Loucy (cell line): ENCODE results near the gene ATP5PD.
"Not testable (repeated sequence)": the region's sequence is repeated elsewhere in the genome, so short reads cannot be mapped to it uniquely, and the experiment has no call there.

Experiments used
- H2AFZ ChIP-seq: fragments of 200-600 bp; sonication (generic); 2 replicates; pipeline ENCODE4 v1.6.0; 2016; ENCODE audit warnings: antibody characterized with exemption, mild to moderate bottlenecking, low read length, moderate library complexity
- H3F3A ChIP-seq: fragments of 200-600 bp; 2 replicates; pipeline ENCODE4 v1.6.0; 2016; ENCODE audit warnings: antibody characterized with exemption, low read depth, mild to moderate bottlenecking
- H3K27me3 ChIP-seq: fragments of 200-600 bp; sonication (generic); 2 replicates; pipeline ENCODE4 v1.6.1; 2014; ENCODE audit warnings: low read length, mild to moderate bottlenecking; ENCODE audit not compliant: insufficient read depth, poor library complexity, severe bottlenecking
- H3K36me3 ChIP-seq: fragments of 200-600 bp; sonication (generic); 2 replicates; pipeline ENCODE4 v1.6.1; 2016; ENCODE audit warnings: low read length; ENCODE audit not compliant: insufficient read depth
- H3K4me1 ChIP-seq: fragments of 200-600 bp; sonication (generic); 2 replicates; pipeline ENCODE4 v1.5.1; 2014; ENCODE audit warnings: low read length, mild to moderate bottlenecking; ENCODE audit not compliant: insufficient read depth, poor library complexity, severe bottlenecking
- H3K4me2 ChIP-seq: fragments of 200-600 bp; sonication (generic); 2 replicates; pipeline ENCODE4 v1.6.0; 2014; ENCODE audit warnings: antibody characterized with exemption, low read length, low read depth, mild to moderate bottlenecking; ENCODE audit not compliant: poor library complexity, severe bottlenecking
- H3K4me3 ChIP-seq: fragments of 200-600 bp; sonication (generic); 2 replicates; pipeline ENCODE4 v1.5.1; 2014; ENCODE audit warnings: low read length, mild to moderate bottlenecking, mixed read lengths; ENCODE audit not compliant: poor library complexity, severe bottlenecking
- H3K79me2 ChIP-seq: fragments of 200-600 bp; sonication (generic); 2 replicates; pipeline ENCODE4 v1.6.1; 2014; ENCODE audit warnings: low read length; ENCODE audit not compliant: insufficient read depth
- H3K9ac ChIP-seq: fragments of 200-600 bp; sonication (generic); 2 replicates; pipeline ENCODE4 v1.6.0; 2014; ENCODE audit warnings: mild to moderate bottlenecking, low read depth, low read length, moderate library complexity; ENCODE audit not compliant: poor library complexity, severe bottlenecking
- H3K9me2 ChIP-seq: fragments of 200-600 bp; sonication (generic); replicated peaks from 2 replicates; pipeline ENCODE4 v1.6.1; 2016; ENCODE audit warnings: low read depth, low read length, mixed read lengths
- H3K9me3 ChIP-seq: fragments of 200-600 bp; sonication (generic); 2 replicates; pipeline ENCODE4 v1.6.1; 2014; ENCODE audit warnings: mild to moderate bottlenecking, antibody characterized with exemption, low read length, low read depth; ENCODE audit not compliant: insufficient read depth
- H4K20me1 ChIP-seq: fragments of 200-600 bp; sonication (generic); 2 replicates; pipeline ENCODE4 v1.6.0; 2014; ENCODE audit warnings: antibody characterized with exemption, low read length, mild to moderate bottlenecking; ENCODE audit not compliant: insufficient read depth, poor library complexity, severe bottlenecking
- EZH2phosphoT487 ChIP-seq: fragments of 200-600 bp; IDR thresholded peaks from 2 replicates; pipeline ENCODE4 v1.6.1; 2018; ENCODE audit warnings: antibody characterized with exemption, mild to moderate bottlenecking, moderate library complexity, borderline replicate concordance
- TF ChIP-seq, protein P1 (sequence below): fragments of 200-600 bp; sonication (generic); conservative IDR thresholded peaks from 2 replicates; pipeline ENCODE4 v1.5.1; 2014; ENCODE audit warnings: mild to moderate bottlenecking, antibody characterized with exemption, low read length

The ATP5PD gene

DNA sequence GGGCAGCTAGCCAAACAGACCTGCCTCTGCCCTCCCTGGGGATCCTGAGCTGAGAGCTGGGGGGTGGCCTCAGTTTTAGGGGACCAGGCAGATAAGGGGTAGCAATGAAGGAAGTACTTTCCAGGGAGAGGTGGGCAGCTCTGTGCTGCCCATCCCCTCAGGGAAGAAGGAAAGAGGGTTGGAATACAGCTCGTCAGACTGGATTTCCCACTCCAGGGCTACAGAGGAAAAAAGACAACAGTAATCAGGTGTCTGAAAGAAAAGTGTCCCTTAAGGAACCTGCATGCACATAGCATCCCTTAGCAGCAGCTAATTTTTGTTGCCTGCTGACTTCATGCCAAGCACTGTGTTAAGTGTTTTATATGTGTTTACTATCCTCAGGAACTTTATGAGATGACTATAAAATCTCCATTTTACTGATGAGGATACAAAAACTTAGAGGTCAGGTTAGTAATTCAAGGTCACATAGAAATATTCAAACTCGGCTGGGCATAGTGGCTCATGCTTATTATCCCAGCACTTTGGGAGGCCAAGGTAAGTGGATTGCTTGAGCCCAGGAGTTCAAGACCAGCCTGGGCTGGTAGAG is 37.5 kb downstream of the ATP5PD start:
- no peaks in the 10 kb centered on the region for H4K20me1 ChIP-seq
- H3K4me2 ChIP-seq: no peak overlapping the region
- no peak overlapping the region for H3K9ac ChIP-seq
- no peak overlapping the region for H2AFZ ChIP-seq
- H3K27me3 ChIP-seq: no peaks in the 10 kb centered on the region
- peaks cover 9% of the 10 kb centered on the region; the same call in 1 of the 2 replicates for H3F3A ChIP-seq
- H3K79me2 ChIP-seq: peaks cover 13% of the 10 kb centered on the region; the same call in 1 of the 2 replicates
- H3K9me3 ChIP-seq: no peaks in the 10 kb centered on the region
- H3K36me3 ChIP-seq: no peaks in the 10 kb centered on the region
- peaks cover 16% of the 10 kb centered on the region for H3K4me1 ChIP-seq
- no peak for TF ChIP-seq EZH2phosphoT487
- TF ChIP-seq, protein P1, sequence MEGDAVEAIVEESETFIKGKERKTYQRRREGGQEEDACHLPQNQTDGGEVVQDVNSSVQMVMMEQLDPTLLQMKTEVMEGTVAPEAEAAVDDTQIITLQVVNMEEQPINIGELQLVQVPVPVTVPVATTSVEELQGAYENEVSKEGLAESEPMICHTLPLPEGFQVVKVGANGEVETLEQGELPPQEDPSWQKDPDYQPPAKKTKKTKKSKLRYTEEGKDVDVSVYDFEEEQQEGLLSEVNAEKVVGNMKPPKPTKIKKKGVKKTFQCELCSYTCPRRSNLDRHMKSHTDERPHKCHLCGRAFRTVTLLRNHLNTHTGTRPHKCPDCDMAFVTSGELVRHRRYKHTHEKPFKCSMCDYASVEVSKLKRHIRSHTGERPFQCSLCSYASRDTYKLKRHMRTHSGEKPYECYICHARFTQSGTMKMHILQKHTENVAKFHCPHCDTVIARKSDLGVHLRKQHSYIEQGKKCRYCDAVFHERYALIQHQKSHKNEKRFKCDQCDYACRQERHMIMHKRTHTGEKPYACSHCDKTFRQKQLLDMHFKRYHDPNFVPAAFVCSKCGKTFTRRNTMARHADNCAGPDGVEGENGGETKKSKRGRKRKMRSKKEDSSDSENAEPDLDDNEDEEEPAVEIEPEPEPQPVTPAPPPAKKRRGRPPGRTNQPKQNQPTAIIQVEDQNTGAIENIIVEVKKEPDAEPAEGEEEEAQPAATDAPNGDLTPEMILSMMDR: no peak
- H3K4me3 ChIP-seq: no peak overlapping the region
- no peaks in the 10 kb centered on the region for H3K9me2 ChIP-seq

DNA sequence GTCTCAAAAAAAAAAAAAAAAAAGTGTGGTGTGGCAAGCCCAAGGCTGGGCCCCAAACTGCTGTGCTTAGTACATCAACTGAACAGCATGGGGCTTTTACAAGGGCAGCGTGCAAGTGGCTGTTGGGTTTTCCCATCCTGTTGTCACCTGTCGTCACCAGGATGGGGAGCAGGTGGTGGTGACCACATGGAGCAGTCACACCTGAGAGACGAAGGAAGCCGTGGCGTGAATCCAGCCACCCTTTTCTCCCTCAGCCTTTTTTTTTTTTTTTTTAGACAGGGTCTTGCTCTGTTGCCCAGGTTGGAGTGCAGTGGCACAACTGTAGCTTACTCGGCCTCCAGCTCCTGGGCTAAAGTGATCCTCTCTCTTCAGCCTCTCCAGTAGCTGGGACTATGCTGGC is 38.4 kb downstream of the ATP5PD start:
- Histone ChIP-seq H3F3A (peaks cover 9% of the 10 kb centered on the region; the same call in 1 of the 2 replicates), H2AFZ (no peak overlapping the region), H3K4me2 (no peak overlapping the region), H4K20me1 (no peaks in the 10 kb centered on the region), H3K4me1 (peaks cover 11% of the 10 kb centered on the region), H3K9me3 (no peaks in the 10 kb centered on the region), H3K9me2 (no peaks in the 10 kb centered on the region), H3K27me3 (no peaks in the 10 kb centered on the region), H3K4me3 (no peak overlapping the region), H3K79me2 (peaks cover 4% of the 10 kb centered on the region; the same call in 1 of the 2 replicates), H3K9ac (no peak overlapping the region), H3K36me3 (no peaks in the 10 kb centered on the region)
- no peak for TF ChIP-seq EZH2phosphoT487
- TF ChIP-seq, protein P1: no peak

GRCh38 chr17:75006653-75007052 is 40.1 kb downstream of the ATP5PD start:
- Histone ChIP-seq H3K4me3 (no peak overlapping the region), H4K20me1 (no peaks in the 10 kb centered on the region), H3F3A (peaks cover 4% of the 10 kb centered on the region; the same call in 1 of the 2 replicates), H2AFZ (no peak overlapping the region), H3K4me2 (no peak overlapping the region), H3K79me2 (no peaks in the 10 kb centered on the region), H3K9me2 (no peaks in the 10 kb centered on the region), H3K4me1 (peaks cover 2% of the 10 kb centered on the region), H3K27me3 (no peaks in the 10 kb centered on the region), H3K9me3 (no peaks in the 10 kb centered on the region), H3K9ac (no peak overlapping the region), H3K36me3 (no peaks in the 10 kb centered on the region)
- TF ChIP-seq EZH2phosphoT487: no peak
- TF ChIP-seq, protein P1: no peak

- not testable (repeated sequence) for H3K9me2 ChIP-seq, H3K4me3 ChIP-seq, H3K79me2 ChIP-seq, H3F3A ChIP-seq, H3K36me3 ChIP-seq, H3K4me1 ChIP-seq, H3K9me3 ChIP-seq, H3K9ac ChIP-seq, H4K20me1 ChIP-seq, H3K27me3 ChIP-seq, H2AFZ ChIP-seq, H3K4me2 ChIP-seq
Observed at GRCh38 chr17:75006084-75006483, 40.7 kb downstream of the ATP5PD start.
